Measurements from ENCODE around the gene KRTAP4-7. TPM values are rescaled to one million over a fixed set of nuclear protein-coding genes. Genes with fewer than 3 reads are reported as not detected.
"Not testable (repeated sequence)": the region's sequence is repeated elsewhere in the genome, so short reads cannot be mapped to it uniquely, and the experiment has no call there.

The KRTAP4-7 gene
- total RNA-seq, 1 donor from 2014 or later = not detected

DNA sequence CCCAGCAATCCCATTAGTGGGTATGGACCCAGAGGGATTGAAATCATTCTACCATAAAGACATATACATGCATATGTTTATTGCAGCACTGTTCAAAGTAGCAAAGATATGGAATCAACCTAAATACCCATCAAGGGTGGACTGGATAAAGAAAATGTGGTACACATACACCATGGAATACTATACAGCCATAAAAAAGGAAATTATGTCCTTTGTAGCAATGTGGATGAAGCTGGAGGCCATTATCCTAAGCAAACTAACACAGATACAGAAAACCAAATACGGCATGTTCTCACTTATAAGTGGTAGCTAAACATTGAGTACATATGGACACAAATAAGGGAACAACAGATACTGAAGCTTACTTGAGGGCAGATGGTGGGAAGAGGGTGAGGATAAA, 26.4 kb upstream of the KRTAP4-7 start:
- Histone ChIP-seq H3K27ac (no peak overlapping the region), H3K4me1 (no peaks in the 10 kb centered on the region), H3K4me3 (no peak overlapping the region), H3K27me3 (no peaks in the 10 kb centered on the region), H2AFZ (replicated peaks) (no peak overlapping the region), H3K79me2 (ENCODE audit: low read depth) (no peaks in the 10 kb centered on the region), H3K36me3 (no peaks in the 10 kb centered on the region), H4K20me1 (ENCODE audit: low read depth) (no peaks in the 10 kb centered on the region), H3K9ac (no peak overlapping the region), H3F3A (ENCODE audit: low read depth) (no peaks in the 10 kb centered on the region), H3K9me3 (ENCODE audit: low read depth) (no peaks in the 10 kb centered on the region), H3K4me2 (no peak overlapping the region)
- no peak for TF ChIP-seq EZH2 (IDR thresholded peaks at IDR 0.05)
- TF ChIP-seq EZH2phosphoT487 (IDR thresholded peaks at IDR 0.05) = no peak
- TF ChIP-seq, protein P1, sequence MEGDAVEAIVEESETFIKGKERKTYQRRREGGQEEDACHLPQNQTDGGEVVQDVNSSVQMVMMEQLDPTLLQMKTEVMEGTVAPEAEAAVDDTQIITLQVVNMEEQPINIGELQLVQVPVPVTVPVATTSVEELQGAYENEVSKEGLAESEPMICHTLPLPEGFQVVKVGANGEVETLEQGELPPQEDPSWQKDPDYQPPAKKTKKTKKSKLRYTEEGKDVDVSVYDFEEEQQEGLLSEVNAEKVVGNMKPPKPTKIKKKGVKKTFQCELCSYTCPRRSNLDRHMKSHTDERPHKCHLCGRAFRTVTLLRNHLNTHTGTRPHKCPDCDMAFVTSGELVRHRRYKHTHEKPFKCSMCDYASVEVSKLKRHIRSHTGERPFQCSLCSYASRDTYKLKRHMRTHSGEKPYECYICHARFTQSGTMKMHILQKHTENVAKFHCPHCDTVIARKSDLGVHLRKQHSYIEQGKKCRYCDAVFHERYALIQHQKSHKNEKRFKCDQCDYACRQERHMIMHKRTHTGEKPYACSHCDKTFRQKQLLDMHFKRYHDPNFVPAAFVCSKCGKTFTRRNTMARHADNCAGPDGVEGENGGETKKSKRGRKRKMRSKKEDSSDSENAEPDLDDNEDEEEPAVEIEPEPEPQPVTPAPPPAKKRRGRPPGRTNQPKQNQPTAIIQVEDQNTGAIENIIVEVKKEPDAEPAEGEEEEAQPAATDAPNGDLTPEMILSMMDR (IDR thresholded peaks at IDR 0.05) = no peak
- H3K4me1 Mint-ChIP-seq = peaks cover 10% of the 10 kb centered on the region
- peaks cover 3% of the 10 kb centered on the region for H3K27me3 Mint-ChIP-seq (ENCODE audit: insufficient read depth, low read depth)
- H3K27ac Mint-ChIP-seq = no peak overlapping the region
- H3K36me3 Mint-ChIP-seq = no peaks in the 10 kb centered on the region
- no peaks in the 10 kb centered on the region for H3K9me3 Mint-ChIP-seq
- DNase-seq (ENCODE audit: low spot score) = no peak
- H3K4me3 Mint-ChIP-seq = no peak overlapping the region

GRCh38 chr17:41058741-41059140, 25.2 kb upstream of the KRTAP4-7 start:
- Histone ChIP-seq H3K9me3 (ENCODE audit: low read depth) (no peaks in the 10 kb centered on the region), H3K9ac (no peak overlapping the region), H3K4me1 (no peaks in the 10 kb centered on the region), H3K4me3 (no peak overlapping the region), H3K27ac (no peak overlapping the region), H4K20me1 (ENCODE audit: low read depth) (no peaks in the 10 kb centered on the region), H3K36me3 (no peaks in the 10 kb centered on the region), H2AFZ (replicated peaks) (no peak overlapping the region), H3K27me3 (no peaks in the 10 kb centered on the region), H3F3A (ENCODE audit: low read depth) (no peaks in the 10 kb centered on the region), H3K4me2 (no peak overlapping the region), H3K79me2 (ENCODE audit: low read depth) (no peaks in the 10 kb centered on the region)
- H3K4me3 Mint-ChIP-seq = no peak overlapping the region
- no peaks in the 10 kb centered on the region for H3K9me3 Mint-ChIP-seq
- TF ChIP-seq, protein P1 (IDR thresholded peaks at IDR 0.05) = no peak
- TF ChIP-seq EZH2 (IDR thresholded peaks at IDR 0.05) = no peak
- TF ChIP-seq EZH2phosphoT487 (IDR thresholded peaks at IDR 0.05) = no peak
- no peaks in the 10 kb centered on the region for H3K36me3 Mint-ChIP-seq
- DNase-seq (ENCODE audit: low spot score) = no peak
- peaks cover 3% of the 10 kb centered on the region for H3K27me3 Mint-ChIP-seq (ENCODE audit: insufficient read depth, low read depth)
- no peak overlapping the region for H3K27ac Mint-ChIP-seq
- peaks cover 10% of the 10 kb centered on the region for H3K4me1 Mint-ChIP-seq

- not testable (repeated sequence) for H3K36me3 Mint-ChIP-seq; H3K27ac ChIP-seq; H3F3A ChIP-seq (ENCODE audit: low read depth); H3K27me3 Mint-ChIP-seq (ENCODE audit: insufficient read depth, low read depth); H3K4me2 ChIP-seq; H3K4me3 ChIP-seq; H3K9me3 ChIP-seq (ENCODE audit: low read depth); H3K4me1 Mint-ChIP-seq; H3K36me3 ChIP-seq; H3K79me2 ChIP-seq (ENCODE audit: low read depth); H3K9ac ChIP-seq; H3K4me1 ChIP-seq; H3K27me3 ChIP-seq; H4K20me1 ChIP-seq (ENCODE audit: low read depth); H3K9me3 Mint-ChIP-seq; DNase-seq (ENCODE audit: low spot score); H3K4me3 Mint-ChIP-seq; H2AFZ ChIP-seq (replicated peaks)
- peak overlapping the region; percentile 76 for H3K27ac Mint-ChIP-seq
Observed at GRCh38 chr17:41059276-41060051, 24.5 kb upstream of the KRTAP4-7 start.

DNA sequence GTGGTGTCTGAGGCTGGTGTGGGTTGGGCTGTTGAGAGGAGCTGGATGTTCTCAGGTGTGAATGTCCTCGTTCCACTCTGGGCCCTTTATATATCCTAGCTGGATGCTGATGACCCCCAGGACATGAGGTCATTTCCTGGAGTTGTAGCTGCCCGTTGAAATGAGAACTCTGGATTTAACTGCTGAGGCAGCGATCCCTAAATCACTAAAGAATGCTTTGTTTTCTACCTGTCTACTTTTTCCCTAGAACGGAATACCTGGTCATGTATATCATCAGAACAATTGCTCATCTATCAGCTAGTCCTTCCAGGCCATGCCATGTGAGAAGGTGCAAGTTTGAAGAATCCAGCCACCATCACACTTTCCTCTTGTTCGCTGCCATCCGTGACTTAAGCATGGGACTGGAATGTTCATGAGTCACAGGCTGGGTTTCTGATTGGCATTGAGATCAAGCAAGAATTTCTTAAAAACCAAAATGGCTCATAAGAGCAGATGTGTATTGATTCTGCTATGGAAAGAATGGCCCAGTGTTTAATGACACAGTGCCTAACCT, 23.8 kb upstream of the KRTAP4-7 start, which contains the start of gene KRTAP2-3:
KRTAP2-3 (minus strand) TSS at position 63 of the 553 bp plus-strand sequence. CDS start 64 bp downstream, outside the sequence.
- Histone ChIP-seq H3K9me3 (ENCODE audit: low read depth) (no peaks in the 10 kb centered on the region), H3K4me2 (no peak within 1 kb of the TSS), H3K27ac (no peak within 1 kb of the TSS), H3F3A (ENCODE audit: low read depth) (no peaks in the 10 kb centered on the region), H3K36me3 (no peaks in the 10 kb centered on the region), H3K27me3 (no peaks in the 10 kb centered on the region), H3K4me3 (no peak within 1 kb of the TSS), H3K9ac (no peak within 1 kb of the TSS), H3K79me2 (ENCODE audit: low read depth) (no peaks in the 10 kb centered on the region), H2AFZ (replicated peaks) (no peak within 1 kb of the TSS), H4K20me1 (ENCODE audit: low read depth) (no peaks in the 10 kb centered on the region), H3K4me1 (no peaks in the 10 kb centered on the region)
- Mint-ChIP-seq H3K4me1 (peaks cover 10% of the 10 kb centered on the region), H3K27ac (peak within 1 kb of the TSS; percentile 76), H3K27me3 (ENCODE audit: insufficient read depth, low read depth) (peaks cover 3% of the 10 kb centered on the region), H3K4me3 (no peak within 1 kb of the TSS), H3K36me3 (no peaks in the 10 kb centered on the region), H3K9me3 (no peaks in the 10 kb centered on the region)
- TF ChIP-seq EZH2phosphoT487 (IDR thresholded peaks at IDR 0.05) = no peak
- no peak for TF ChIP-seq EZH2 (IDR thresholded peaks at IDR 0.05)
- TF ChIP-seq, protein P1 (IDR thresholded peaks at IDR 0.05) = no peak
- DNase-seq (ENCODE audit: low spot score) = no peak
